A204.1 (cell line): Measurements from ENCODE around the gene MAP2K4.

Experiments used
- FAIRE-seq: peaks from 2 replicates; lab custom pipeline; 2012; peaks lifted over from hg19 to GRCh38; lab: Jason Lieb, UNC

MAP2K4 gene

GRCh38 chr17:12178644-12179330 is 158.1 kb downstream of the MAP2K4 start:
- no peak for FAIRE-seq

DNA sequence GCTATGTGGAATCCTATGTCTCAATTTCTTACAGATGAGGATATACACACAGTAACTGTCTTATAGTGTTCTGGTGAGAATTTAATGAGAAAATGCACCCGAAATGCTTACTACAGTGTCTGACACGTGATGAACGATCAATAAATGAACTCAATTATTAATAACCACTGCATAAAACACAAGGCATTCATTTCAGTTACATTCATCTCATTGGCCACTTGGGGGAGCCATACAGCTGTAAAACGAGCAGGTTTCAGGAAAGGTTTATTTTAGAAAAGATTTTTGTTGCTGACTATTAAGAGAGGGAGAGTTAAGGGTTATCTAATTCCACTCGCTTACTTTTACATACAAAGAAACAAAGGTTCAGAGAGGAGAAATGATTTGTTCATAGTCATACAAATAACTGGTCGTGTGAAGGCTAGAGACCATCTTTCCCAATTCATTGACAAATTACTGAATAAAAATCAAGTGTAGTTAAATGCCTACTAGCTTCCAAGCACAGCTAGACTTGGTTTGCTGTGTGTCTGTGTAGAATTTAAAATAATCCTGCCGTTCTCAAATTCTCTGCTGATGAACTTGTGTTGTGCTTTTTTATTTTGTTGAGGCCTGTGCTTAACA is 160.1 kb downstream of the MAP2K4 start:
- FAIRE-seq, result peak; percentile 96

DNA sequence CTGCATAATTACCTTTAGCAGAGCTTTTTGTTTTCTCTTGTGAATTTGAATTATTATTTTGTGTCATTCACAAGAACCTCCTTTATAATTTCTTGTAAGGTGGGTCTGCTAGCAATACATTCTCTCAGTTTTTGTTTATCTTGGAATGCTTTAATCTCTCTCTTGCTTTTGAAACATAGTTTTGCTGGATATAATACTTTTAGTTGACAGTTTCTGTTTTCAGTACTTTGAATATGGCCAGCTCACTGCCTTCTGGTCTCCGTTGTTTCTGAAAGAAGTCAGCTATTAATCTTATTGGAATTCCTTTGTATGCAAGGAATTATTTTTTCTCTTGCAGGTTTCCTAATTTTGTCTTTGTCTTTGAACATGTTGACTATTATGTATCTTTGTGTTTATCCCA is 167.0 kb downstream of the MAP2K4 start:
- no peak for FAIRE-seq

DNA sequence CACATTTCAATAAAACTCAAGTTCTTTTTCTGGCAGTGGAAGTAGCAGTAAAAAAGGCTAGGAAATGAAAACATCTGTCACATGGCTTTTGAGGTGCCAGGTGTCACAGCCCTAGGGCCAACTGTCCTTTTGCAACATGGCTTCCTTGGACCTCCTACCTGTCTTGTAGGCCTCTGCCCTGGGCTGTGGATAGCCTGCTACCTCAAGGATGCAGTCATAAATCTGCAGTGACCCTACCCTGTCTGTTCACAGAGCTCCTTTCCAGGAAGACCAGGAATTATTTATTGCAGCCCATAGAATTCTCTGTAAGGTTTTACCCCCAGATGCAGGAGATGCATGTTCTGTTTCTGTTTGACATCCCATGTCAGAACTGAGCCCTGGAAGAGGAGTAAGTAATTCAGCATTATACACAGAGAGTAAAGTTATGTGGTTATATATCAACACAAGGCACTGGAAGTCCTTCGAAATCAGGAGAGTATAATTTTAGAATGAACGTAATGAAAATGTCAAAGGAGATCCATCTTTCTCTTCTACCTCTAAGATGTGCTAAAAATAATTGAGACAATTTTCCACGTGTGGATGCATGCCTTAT is 172.6 kb downstream of the MAP2K4 start:
- FAIRE-seq, result no peak
